Renal cortical epithelial cell (primary cell): ENCODE results near the gene PSMC4. TPM values are rescaled to one million over a fixed set of nuclear protein-coding genes. Genes with fewer than 3 reads are reported as not detected.

Experiments
- DNase-seq: peaks from one replicate; pipeline ENCODE4 v3.0.0-alpha.2; 2011; ENCODE audit warnings: low read depth
- total RNA-seq: library from RNA; depleted of rRNA; stranded (reverse); fragments of >200 nt; gene quantifications from 2 replicates; pipeline ENCODE4 v1.2.3, GENCODE V29; 2014

The PSMC4 gene
- 128 and 155 TPM in 2 replicates for total RNA-seq

DNA sequence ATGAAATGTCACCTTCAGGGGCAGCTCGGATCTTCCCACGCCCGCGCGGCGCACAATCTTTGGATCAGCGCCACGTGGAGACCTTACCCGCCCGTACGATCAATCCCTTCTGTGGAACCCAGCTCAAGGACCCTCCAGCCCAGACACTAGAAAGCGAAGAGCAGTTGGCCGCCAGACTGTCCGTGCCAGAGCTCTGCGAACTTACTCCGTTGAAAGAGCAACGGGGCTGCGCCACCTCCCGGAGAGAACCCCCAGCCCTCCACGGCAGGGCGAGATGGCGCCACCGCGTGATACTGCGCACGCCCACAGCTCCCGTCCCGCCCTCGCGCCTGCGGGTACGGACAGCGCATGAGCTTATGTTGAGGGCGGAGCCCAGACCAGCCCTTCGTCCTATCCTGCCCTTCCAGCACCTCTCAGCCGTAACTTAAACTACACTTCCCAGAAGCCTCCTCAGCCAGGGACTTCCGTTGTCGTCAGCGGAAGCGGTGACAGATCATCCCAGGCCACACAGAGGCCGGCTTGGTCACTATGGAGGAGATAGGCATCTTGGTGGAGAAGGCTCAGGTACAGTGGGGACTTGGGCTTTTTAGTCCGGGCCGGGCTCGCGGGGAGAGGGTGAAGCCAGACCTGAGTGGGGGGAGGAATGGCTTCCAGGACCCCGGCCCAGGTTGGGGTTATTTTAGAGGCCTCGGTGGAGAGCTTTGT lies at the start of gene PSMC4:
TSS of gene PSMC4 (plus strand) at position 491 of the 705 bp plus-strand sequence. CDS start at position 529, 38 bp downstream.
- peak; percentile 99 for DNase-seq

GRCh38 chr19:39923862-39924261 lies 47.1 kb upstream of the PSMC4 start:
- DNase-seq = no peak

- no peak for DNase-seq
These were observed 46.6 kb upstream of the PSMC4 start for GRCh38 chr19:39924389-39924788.

GRCh38 chr19:39924952-39925351 lies 46.0 kb upstream of the PSMC4 start:
- DNase-seq = no peak

DNA sequence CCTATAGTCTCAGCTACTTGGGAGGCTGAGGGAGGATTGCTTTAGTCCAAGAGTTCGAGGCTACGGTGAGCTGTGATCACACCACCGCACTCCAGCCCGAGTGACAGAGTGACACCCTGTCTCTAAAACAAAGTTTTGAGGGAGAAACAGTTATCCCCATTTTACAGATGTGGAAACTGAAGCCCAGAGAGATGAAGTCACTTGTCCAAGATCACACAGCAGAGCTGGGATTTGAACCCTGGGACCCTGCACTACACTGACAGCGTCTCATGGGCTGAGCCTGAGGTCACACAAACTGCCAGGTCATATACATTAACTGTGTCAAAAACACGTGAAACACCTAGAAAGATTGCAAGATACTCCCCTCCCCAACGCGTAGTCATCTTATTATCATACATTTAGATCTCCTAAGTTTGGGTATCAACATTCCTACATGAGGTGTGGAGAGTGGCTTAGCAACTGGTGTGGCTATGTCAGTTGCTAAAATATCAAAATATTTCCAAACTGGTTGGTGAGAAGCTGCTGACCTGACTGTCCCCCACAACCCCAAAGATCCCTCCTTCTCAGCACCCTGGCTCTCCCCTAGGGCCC lies 44.7 kb upstream of the PSMC4 start:
- DNase-seq = no peak

GRCh38 chr19:39927076-39927475 lies 43.9 kb upstream of the PSMC4 start:
- no peak for DNase-seq

- no peak for DNase-seq
These were observed 43.2 kb upstream of the PSMC4 start for GRCh38 chr19:39927524-39928356.

DNA sequence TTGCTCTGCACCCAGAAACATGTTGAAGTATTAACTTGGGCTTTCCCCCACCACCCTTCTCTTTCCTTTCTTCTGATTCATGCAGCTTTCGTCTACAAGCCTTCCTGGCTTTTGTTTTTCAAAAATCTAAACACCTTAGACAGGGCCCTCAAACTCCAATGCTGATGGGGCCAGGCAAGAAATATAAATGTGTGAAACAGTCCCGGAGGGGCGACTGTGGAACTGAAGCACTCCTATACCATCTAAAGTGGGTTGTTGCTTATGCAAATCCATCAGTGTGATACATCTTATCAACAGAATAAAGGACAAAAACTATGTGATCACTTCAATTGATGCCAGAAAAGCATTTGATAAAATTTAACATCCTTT lies 42.6 kb upstream of the PSMC4 start:
- DNase-seq = no peak

- DNase-seq = no peak
These were observed 41.2 kb upstream of the PSMC4 start for GRCh38 chr19:39929750-39930149.

GRCh38 chr19:39934584-39935363 lies 36.2 kb upstream of the PSMC4 start, which contains the start of gene FCGBP:
Gene FCGBP (minus strand): TSS chr19:39934634.
- no peak for DNase-seq

- no peak for DNase-seq
These were observed 35.7 kb upstream of the PSMC4 start for GRCh38 chr19:39935364-39935661.

GRCh38 chr19:39936020-39936419 lies 34.9 kb upstream of the PSMC4 start:
- DNase-seq = no peak

DNA sequence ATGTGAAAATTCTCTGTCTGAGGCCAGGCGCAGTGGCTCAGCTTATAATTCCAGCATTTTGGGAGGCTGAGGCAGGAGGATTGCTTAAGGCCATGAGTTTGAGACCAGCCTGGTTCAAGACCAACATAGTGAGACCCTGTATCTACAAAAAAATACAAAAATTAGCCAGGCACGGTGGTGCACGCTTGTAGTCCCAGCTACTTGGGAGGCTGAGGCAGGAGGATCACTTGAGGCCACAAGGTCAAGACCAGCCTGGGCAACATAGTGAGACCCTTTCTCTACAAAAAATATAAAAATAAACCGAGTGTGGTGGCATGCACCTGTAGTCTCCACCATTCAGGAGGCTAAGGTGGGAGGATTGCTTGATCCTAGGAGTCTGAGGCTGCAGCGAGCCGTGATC lies 34.3 kb upstream of the PSMC4 start:
- DNase-seq = no peak

GRCh38 chr19:39937094-39937720 lies 33.8 kb upstream of the PSMC4 start:
- no peak for DNase-seq

DNA sequence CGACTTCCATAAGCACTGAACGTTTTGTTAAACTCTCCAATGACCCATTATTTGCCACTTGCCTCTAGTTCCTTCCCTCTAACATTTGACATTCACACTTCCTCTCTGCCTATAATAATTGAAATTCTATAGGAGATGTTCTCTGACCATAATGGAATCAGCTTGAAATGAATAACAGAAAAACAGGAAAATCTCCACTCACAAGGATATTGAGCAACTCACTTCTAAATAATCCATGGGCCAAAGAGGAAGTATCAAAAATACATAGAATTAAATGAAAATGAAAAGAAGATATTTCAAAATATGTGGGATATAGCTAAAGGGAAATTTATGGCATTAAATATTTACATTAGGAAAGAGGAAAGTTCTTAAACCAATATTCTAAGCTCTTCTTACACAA lies 33.2 kb upstream of the PSMC4 start:
- no peak for DNase-seq

DNA sequence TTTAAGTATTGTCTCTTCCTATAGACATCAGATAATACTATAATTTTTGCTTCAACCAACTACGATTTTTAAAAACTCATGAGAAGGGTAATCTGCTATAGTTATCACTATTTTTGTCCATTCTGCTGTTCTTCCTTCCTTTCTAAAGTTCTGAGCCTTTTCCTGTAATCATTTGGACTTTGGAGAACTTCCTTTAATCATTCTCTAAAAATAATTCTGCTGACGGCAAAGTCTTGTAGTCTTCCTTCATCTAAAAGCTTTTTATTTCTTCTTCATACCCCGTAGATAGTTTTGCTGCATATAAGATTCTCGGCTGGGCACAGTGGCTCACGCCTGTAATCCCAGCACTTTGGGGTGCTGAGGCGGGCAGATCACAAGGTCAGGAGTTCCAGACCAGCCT lies 31.4 kb upstream of the PSMC4 start:
- DNase-seq = no peak

DNA sequence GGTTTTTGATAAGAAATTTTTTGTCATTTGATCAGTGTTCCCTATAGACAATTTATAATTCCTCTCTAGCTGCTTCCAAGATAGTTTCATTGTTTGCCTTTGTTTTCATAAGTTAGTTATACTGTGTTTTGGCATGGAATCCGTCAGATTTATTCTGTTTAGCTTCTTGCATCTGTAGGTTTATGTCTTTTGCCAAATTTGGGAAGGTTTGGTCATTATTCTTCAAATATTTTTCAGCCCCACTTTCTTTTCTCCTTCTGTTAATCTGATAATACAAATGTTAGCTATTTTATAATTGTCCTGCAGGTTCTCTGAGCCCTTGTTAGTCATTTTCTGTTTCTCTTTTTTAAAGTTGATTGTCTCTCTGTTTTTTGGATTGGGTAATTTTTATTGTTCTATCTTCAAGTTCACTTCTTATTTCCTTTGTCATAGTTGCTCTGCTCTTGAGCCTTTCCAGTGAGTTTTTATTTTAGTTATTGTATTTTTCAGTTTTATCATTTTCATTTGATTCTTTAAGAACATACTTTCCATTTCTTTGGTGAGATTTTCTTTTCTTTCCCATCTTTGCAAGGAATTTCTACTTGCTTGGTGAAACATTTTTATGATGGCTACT lies 30.6 kb upstream of the PSMC4 start:
- DNase-seq = no peak

- DNase-seq = no peak
These were observed 29.8 kb upstream of the PSMC4 start for GRCh38 chr19:39941151-39941550.

DNA sequence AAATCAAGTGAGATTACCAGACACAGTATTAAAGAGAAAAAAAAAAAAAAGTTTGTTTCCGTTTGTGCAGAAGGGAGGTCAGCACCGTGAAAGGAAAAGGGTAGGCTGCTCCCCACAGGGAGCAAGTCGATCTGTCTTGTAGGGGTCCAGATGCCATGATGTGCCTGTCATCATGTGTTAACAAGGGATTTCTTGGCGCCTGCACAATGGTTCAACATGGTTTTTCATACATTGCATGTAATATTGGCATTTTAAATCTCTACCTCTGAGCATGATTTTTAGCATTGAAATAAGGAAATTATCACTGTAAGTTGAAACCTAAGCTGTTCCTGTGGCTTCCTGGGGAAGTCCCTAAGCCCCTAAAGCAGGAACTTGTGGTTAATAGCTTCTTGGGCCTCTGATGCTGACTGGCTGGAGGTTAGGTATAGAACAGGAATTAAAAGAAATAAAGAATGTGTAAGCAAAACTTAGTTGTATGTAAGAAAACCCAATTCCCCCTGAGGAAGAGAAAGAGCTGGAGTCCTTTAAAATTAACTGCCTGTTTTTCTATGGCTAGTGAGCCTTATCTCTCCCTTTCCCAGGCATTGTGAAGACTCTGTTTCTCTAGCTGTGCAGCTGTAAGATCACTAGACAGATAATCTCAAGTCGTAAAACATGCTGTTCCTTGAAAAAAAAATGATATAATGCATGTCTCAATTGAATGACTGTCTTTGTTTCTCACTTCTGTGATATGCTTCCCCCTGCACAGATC lies 29.2 kb upstream of the PSMC4 start:
- peak; percentile 52 for DNase-seq

DNA sequence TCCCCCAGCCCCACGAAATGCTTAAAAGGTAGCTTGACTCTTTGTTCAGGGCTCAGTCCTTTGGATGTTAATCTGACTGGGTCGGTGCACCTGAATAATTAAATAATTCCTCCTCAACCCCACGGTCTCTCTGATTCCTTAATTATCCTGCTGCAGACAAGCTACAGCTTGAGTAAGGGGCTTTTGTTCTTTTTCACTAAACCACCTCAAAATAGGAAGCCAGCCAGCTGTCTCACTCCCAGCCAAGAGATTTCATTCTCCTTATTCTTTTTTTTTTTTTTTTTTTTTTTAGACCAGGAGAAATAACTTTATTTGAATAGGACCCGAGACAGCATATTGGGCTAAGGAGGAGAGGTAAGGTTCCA lies 28.6 kb upstream of the PSMC4 start:
- DNase-seq = no peak

DNA sequence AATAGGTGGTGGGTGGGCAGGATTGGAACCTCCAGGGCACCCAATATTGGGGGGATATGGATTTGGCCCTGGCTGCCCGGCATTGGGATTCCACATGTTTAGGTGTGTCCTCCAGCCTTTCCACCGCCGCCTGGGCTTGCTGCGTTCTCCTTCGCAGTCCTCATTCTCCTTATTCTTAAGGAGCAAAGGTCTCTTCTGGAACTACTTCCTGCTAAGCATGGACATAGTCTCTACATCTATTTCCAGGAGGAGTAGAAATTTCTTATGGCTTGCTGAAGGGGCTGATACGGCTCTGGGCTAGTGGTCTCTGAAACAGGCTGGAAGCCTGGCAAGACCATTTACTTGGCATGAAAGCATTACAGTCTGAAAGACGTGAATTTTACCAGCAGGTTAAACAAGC lies 27.4 kb upstream of the PSMC4 start:
- DNase-seq = no peak
